Endothelial cell (in vitro differentiated cells): ENCODE results near the gene XYLT2. TPM values are rescaled to one million over a fixed set of nuclear protein-coding genes. Genes with fewer than 3 reads are reported as not detected.

Experiments
- DNase-seq: peaks from one replicate; pipeline ENCODE4 v3.0.0; 2021; ENCODE audit warnings: low spot score
- H3K27ac Mint-ChIP-seq: one replicate; pipeline ENCODE4 v1.8.0; 2021; ENCODE audit warnings: mixed read lengths, inconsistent platforms; ENCODE audit not compliant: unreplicated experiment
- H3K27me3 Mint-ChIP-seq: one replicate; pipeline ENCODE4 v1.8.0; 2021; ENCODE audit warnings: mild to moderate bottlenecking, moderate library complexity, mixed read lengths, inconsistent platforms; ENCODE audit not compliant: unreplicated experiment
- H3K36me3 Mint-ChIP-seq: one replicate; pipeline ENCODE4 v1.8.0; 2021; ENCODE audit warnings: mild to moderate bottlenecking, low read depth, mixed read lengths, inconsistent platforms; ENCODE audit not compliant: unreplicated experiment
- H3K4me1 Mint-ChIP-seq: one replicate; pipeline ENCODE4 v1.8.0; 2021; ENCODE audit warnings: mild to moderate bottlenecking, mixed read lengths, inconsistent platforms; ENCODE audit not compliant: unreplicated experiment
- H3K4me3 Mint-ChIP-seq: one replicate; pipeline ENCODE4 v1.8.0; 2021; ENCODE audit warnings: mild to moderate bottlenecking, mixed read lengths, inconsistent platforms; ENCODE audit not compliant: unreplicated experiment
- H3K9me3 Mint-ChIP-seq: one replicate; pipeline ENCODE4 v1.8.0; 2021; ENCODE audit warnings: mixed read lengths, inconsistent platforms; ENCODE audit not compliant: unreplicated experiment
- CTCF ChIP-seq: fragments of 200-600 bp; sonication (generic); IDR thresholded peaks from one replicate; pipeline ENCODE4 v1.5.0; 2021; ENCODE audit warnings: antibody characterized with exemption; ENCODE audit not compliant: unreplicated experiment
- total RNA-seq: library from RNA; stranded (reverse); fragmentation: NEBNext Ultra II Directional; extraction: Animal tissue kit (Norgen Biotek cat#: 25700); gene quantifications from one replicate; pipeline ENCODE4 v1.2.1, GENCODE V29; 2021; ENCODE audit not compliant: unreplicated experiment

Gene XYLT2
- total RNA-seq, 1 donor from 2014 or later, result 23.1 TPM

DNA sequence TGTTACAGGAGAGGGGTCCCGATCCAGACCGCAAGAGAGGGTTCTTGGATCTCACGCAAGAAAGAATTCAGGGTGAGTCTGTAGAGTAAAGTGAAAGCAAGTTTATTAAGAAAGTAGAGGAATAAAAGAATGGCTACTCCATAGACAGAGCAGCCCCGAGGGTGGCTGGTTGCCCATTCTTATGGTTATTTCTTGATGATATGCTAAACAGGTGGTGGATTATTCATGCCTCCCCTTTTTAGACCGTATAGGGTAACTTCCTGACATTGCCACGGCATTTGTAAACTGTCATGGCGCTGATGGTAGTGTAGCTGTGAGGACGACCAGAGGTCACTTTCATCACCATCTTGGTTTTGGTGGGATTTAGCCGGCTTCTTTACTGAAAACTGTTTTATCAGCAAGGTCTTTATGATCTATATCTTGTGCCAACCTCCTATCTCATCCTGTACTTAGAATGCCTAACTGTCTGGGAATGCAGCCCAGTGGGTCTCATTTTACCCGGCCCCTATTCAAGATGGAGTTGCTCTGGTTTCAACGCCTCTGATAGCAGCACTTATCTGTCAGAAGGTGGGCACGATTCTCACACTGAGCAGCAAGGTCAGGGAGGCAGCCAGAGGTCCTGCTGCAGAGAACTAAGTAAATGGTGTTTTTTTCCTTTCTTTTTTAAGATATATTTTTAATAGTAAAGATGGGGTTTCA lies 26.5 kb upstream of the XYLT2 start:
- no peak for DNase-seq
- Mint-ChIP-seq H3K4me1 (peaks cover 2% of the 10 kb centered on the region), H3K4me3 (no peak overlapping the region), H3K27ac (no peak overlapping the region), H3K36me3 (peaks cover 3% of the 10 kb centered on the region), H3K9me3 (no peaks in the 10 kb centered on the region), H3K27me3 (peaks cover 1% of the 10 kb centered on the region)
- TF ChIP-seq CTCF, result no peak

DNA sequence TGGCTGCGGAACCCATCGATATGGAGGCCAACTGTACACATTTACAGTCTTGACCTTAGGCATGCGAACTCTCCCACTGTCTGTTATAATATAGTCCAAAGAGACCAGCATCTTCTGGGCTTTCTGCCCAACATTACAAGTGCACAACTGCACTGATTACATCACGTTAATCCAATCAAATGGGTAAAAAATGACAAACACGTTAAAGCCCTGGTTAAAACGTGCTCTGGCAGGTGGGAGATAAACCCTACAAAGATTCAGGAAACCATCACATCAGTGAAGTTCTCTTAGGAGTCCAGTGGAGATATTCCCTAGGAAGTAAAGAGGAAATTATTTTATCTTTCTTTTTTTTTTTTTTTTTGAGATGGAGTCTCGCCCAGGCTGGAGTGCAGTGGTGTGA lies 23.7 kb upstream of the XYLT2 start:
- no peak for DNase-seq
- Mint-ChIP-seq H3K27ac (no peak overlapping the region), H3K36me3 (no peaks in the 10 kb centered on the region), H3K9me3 (no peaks in the 10 kb centered on the region), H3K4me3 (no peak overlapping the region), H3K27me3 (peaks cover 1% of the 10 kb centered on the region), H3K4me1 (peaks cover 2% of the 10 kb centered on the region)
- no peak for TF ChIP-seq CTCF

DNA sequence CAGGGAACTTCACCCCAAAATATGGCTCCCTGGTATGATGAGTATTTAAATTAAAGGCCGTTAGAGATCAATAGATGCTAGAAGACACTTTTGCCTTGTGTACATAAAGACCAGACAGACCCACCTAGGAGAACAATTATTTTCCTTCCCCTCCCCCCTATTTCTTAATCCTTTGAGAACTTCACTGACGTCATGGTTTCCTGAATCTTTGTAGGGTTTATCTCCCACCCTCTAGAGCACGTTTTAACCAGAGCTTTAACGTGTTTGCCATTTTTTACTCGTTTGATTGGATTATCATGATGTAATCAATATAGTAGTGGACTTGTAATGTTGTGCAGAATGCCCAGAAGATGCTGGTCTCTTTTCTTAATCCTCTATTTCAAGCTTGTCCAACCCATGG lies 22.9 kb upstream of the XYLT2 start:
- Mint-ChIP-seq H3K4me3 (no peak overlapping the region), H3K4me1 (peaks cover 2% of the 10 kb centered on the region), H3K9me3 (no peaks in the 10 kb centered on the region), H3K27me3 (peaks cover 1% of the 10 kb centered on the region), H3K27ac (no peak overlapping the region), H3K36me3 (no peaks in the 10 kb centered on the region)
- TF ChIP-seq CTCF, result no peak
- DNase-seq, result no peak

GRCh38 chr17:50325906-50326305 lies 20.0 kb upstream of the XYLT2 start:
- no peak overlapping the region for H3K4me3 Mint-ChIP-seq
- H3K9me3 Mint-ChIP-seq, result no peaks in the 10 kb centered on the region
- H3K27me3 Mint-ChIP-seq, result peaks cover 10% of the 10 kb centered on the region
- no peak overlapping the region for H3K27ac Mint-ChIP-seq
- H3K36me3 Mint-ChIP-seq, result peaks cover 4% of the 10 kb centered on the region
- H3K4me1 Mint-ChIP-seq, result peaks cover 7% of the 10 kb centered on the region
- no peak for TF ChIP-seq CTCF
- DNase-seq, result no peak

GRCh38 chr17:50326831-50327364 lies 19.0 kb upstream of the XYLT2 start:
- no peak overlapping the region for H3K27ac Mint-ChIP-seq
- H3K4me1 Mint-ChIP-seq, result peaks cover 7% of the 10 kb centered on the region

More at GRCh38 chr17:50326831-50327364, 19.0 kb upstream of the XYLT2 start:
- no peak for TF ChIP-seq CTCF
- Mint-ChIP-seq H3K4me3 (no peak overlapping the region), H3K27me3 (peaks cover 10% of the 10 kb centered on the region), H3K36me3 (peaks cover 4% of the 10 kb centered on the region), H3K9me3 (no peaks in the 10 kb centered on the region)
- no peak for DNase-seq
